K562 (cell line): ENCODE results near the gene DUSP23.

Source experiments
- HINFP ChIP-seq: fragments of 450-650 bp; conservative IDR thresholded peaks from 2 replicates; pipeline ENCODE4 v1.6.1; 2016; ENCODE audit warnings: missing genetic modification characterization, low read depth, mild to moderate bottlenecking, control low read depth, missing compliant biosample characterization
- TEAD4 ChIP-seq, 2 experiments: sonication (generic) in 1 of 2; formaldehyde crosslinking in 1 of 2; IDR thresholded peaks; 2 replicates each; pipeline versions ENCODE4 v1.6.1 to v1.8.0; 2012 to 2022; ENCODE audit warnings: borderline replicate concordance in 1 of 2, inconsistent platforms in 1 of 2, low read length in 1 of 2, mild to moderate bottlenecking in 1 of 2, missing genetic modification reagents in 1 of 2
- ZNF512 ChIP-seq: IDR thresholded peaks from 2 replicates; pipeline ENCODE4 v1.6.1; 2016; ENCODE audit warnings: missing genetic modification characterization, missing compliant biosample characterization
- TF ChIP-seq, protein P1 (sequence below), 3 experiments: IDR thresholded peaks in 2 of 3; conservative IDR thresholded peaks in 1 of 3; 2 replicates each; pipeline ENCODE4 v1.5.1; 2011 to 2012; ENCODE audit warnings: low read length in 3 of 3, mild to moderate bottlenecking in 3 of 3, control low read depth in 2 of 3, improper control_type of control experiment in 1 of 3, inconsistent platforms in 1 of 3, low read depth in 1 of 3, mixed read lengths in 1 of 3, moderate library complexity in 1 of 3; ENCODE audit not compliant: insufficient read depth in 2 of 3
- TF ChIP-seq, protein P2 (sequence below): fragments of 250-450 bp; sonication (Bioruptor Pico); IDR thresholded peaks from 2 replicates; pipeline ENCODE4 v1.5.0; 2020; ENCODE audit warnings: mild to moderate bottlenecking
- TF ChIP-seq, protein P3 (sequence below): fragments of 450-650 bp; formaldehyde crosslinking; IDR thresholded peaks from 2 replicates; pipeline ENCODE4 v1.4.0; 2020; ENCODE audit warnings: mild to moderate bottlenecking, mixed read lengths

GRCh38 chr1:159771127-159771895 lies 9.5 kb upstream of the DUSP23 start:
- TF ChIP-seq, protein P1, sequence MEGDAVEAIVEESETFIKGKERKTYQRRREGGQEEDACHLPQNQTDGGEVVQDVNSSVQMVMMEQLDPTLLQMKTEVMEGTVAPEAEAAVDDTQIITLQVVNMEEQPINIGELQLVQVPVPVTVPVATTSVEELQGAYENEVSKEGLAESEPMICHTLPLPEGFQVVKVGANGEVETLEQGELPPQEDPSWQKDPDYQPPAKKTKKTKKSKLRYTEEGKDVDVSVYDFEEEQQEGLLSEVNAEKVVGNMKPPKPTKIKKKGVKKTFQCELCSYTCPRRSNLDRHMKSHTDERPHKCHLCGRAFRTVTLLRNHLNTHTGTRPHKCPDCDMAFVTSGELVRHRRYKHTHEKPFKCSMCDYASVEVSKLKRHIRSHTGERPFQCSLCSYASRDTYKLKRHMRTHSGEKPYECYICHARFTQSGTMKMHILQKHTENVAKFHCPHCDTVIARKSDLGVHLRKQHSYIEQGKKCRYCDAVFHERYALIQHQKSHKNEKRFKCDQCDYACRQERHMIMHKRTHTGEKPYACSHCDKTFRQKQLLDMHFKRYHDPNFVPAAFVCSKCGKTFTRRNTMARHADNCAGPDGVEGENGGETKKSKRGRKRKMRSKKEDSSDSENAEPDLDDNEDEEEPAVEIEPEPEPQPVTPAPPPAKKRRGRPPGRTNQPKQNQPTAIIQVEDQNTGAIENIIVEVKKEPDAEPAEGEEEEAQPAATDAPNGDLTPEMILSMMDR (IDR thresholded peaks at IDR 0.05 in 2 of 3, conservative IDR thresholded peaks at IDR 0.05 in 1 of 3; ENCODE audit: insufficient read depth in 2 of 3, low read depth in 1 of 3, low read length in 3 of 3): no peak
- TF ChIP-seq, protein P2, sequence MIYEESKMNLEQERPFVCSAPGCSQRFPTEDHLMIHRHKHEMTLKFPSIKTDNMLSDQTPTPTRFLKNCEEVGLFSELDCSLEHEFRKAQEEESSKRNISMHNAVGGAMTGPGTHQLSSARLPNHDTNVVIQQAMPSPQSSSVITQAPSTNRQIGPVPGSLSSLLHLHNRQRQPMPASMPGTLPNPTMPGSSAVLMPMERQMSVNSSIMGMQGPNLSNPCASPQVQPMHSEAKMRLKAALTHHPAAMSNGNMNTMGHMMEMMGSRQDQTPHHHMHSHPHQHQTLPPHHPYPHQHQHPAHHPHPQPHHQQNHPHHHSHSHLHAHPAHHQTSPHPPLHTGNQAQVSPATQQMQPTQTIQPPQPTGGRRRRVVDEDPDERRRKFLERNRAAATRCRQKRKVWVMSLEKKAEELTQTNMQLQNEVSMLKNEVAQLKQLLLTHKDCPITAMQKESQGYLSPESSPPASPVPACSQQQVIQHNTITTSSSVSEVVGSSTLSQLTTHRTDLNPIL (CRISPR knock-in tag): no peak
- TF ChIP-seq TEAD4 (IDR thresholded peaks at IDR 0.05; ENCODE audit: low read length): no peak
- no peak for TF ChIP-seq TEAD4 (CRISPR knock-in tag; IDR thresholded peaks at IDR 0.05; ENCODE audit: borderline replicate concordance)
- TF ChIP-seq, protein P3, sequence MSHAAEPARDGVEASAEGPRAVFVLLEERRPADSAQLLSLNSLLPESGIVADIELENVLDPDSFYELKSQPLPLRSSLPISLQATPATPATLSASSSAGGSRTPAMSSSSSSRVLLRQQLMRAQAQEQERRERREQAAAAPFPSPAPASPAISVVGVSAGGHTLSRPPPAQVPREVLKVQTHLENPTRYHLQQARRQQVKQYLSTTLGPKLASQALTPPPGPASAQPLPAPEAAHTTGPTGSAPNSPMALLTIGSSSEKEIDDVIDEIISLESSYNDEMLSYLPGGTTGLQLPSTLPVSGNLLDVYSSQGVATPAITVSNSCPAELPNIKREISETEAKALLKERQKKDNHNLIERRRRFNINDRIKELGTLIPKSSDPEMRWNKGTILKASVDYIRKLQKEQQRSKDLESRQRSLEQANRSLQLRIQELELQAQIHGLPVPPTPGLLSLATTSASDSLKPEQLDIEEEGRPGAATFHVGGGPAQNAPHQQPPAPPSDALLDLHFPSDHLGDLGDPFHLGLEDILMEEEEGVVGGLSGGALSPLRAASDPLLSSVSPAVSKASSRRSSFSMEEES (CRISPR knock-in tag): no peak
- no peak for TF ChIP-seq ZNF512 (tag)
- TF ChIP-seq HINFP (tag): no peak
